ENCODE results near the gene UNK.

The UNK gene

GRCh38 chr17:75873587-75874322 lies 89.1 kb downstream of the UNK start:
- DNase-seq (ENCODE audit: low read depth, low spot score), result no peak

- DNase-seq (ENCODE audit: low read depth, low spot score), result no peak
These were observed 89.9 kb downstream of the UNK start for GRCh38 chr17:75874323-75875181.

Data from brain pericyte (primary cell).